ENCODE measurements around the gene MEGF11.
A peak's percentile ranks its signal among the peaks of the same experiment; 100 is the strongest.

Gene MEGF11

DNA sequence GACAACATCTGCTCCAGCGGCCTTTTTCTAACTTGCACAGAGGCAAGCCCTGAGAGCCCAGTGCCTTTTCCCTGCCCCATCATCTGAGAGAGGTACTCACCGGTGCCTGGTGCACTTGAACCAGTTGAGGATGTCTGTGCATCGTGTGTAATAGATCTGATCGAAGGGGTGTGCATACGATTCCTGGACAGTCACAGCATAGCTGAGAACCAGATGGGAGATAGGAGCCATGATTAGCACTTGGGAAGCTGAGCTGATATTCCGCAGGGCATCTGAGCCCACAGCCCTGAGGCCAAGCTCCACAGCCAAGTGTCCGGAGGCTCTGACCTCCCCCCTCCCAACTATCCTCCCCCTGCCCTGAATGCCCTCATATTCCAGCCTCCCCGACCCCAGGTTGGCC is 129.8 kb downstream of the MEGF11 start:
- no peak for FAIRE-seq
- no peak for DNase-seq (ENCODE audit: low spot score)

DNA sequence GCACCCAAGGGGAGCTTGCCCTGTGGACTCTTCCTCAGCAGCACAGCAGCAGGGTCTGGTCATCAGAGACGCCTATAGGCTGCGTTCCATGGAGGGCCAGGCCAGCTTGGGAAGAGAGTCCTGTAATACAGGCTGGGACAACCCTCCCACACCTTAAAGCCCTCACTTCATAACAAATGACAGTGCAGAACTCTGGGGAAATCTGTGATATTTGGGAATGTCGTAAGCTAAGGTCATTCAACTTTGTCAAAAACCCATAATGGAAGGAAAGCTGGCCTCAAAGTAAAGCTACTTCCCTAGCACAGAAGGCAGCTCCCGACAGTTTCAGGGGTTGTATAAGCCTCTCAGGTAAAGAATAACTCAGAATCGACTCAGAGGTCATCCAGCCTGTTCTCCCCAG is 133.1 kb downstream of the MEGF11 start:
- DNase-seq (ENCODE audit: low spot score) (no peak), FAIRE-seq (no peak)

DNA sequence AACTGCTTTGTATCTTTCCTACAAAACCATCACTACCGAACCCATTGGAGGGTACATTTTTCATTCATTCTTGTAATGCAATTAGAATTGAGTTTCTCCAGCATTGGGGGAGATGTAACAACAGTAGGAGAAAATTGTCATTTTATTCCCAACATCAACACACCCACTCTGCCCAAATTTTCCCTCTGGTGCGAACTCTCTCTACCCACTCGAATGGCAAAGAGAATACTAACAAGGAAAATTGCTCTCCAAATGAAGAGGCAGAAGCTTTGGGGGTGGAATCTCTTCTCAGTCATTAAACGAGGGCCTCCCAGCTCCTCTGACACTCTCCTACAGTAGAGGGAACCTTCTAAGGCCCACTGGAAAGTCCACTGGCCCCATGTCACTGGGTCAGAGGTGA is 135.7 kb downstream of the MEGF11 start:
- DNase-seq (ENCODE audit: low spot score): no peak
- FAIRE-seq: no peak

DNA sequence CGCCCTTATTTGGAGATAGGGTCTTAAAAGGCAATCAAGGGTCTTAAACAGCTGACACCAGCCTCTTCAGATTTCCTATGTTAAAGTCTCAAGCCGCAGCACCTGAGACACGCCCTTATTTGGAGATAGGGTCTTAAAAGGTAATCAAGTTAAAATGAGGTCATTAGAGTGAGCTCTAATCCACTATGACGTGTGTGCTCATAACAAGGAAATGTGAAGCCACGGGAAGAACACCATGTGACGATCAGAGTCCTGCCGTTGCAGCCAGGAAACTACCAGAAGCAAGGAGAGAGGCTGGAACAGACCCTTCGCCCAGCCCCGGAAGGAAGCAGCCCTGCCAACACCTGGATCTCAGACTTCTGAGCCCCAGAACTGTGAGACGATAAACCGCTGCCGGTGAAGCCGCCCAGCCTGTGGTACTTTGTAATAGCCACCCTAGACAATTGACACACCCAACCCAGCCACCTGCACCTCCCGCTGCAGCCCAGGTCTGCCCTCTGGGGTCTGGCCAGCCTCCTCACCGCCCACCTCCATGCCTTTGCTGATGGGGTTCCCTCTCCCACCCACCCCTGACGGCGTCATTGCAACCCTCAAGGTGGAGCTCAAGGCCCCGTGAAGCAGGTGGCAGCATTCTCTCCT is 137.9 kb downstream of the MEGF11 start:
- FAIRE-seq (no peak), DNase-seq (ENCODE audit: low spot score) (no peak)

DNA sequence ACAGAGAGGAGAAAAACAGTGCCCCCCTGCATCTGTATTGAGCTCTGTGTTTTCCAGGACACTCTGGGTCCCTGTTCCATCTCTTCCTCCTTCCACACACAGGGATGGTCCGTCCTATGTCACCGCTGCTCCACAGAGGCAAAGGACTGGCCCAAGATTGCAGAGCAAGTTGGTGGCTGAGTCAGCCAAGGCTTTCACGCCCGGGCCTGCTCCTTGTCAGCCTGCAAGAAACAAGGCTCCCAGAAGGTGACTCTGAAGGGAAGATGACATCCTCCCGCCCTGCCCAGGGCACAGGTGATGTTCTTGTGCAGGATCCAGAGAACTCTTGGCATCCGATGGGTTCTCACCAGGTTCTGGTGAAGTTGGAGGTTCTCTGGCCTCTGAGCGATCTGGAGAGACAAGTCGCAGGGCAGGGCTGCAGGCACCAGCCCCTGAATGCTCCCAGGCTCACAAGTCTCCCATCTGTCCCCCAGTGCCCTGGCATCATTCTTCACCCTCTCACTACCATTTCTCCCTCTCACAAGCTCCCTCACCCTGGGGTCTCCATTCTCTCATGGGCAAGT is 138.6 kb downstream of the MEGF11 start:
- DNase-seq (ENCODE audit: low spot score): no peak
- FAIRE-seq: no peak

DNA sequence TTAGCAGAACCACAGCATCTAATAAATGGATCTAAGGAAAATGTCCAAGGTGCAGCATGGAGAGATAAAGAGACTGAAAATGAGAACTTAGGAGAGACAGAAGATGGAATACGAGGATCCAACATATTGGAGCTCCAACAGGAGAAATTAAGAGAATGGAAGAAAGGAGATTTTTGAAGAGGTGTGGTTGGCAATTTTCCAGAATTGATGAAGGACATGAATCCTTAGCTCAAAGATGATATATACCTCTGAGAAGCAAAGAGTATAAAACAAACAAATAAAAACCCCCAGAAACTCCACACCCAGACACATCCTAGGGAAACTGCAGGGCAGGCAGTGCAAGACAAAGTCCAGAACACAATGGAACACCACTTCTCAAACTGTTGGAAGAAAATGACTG is 141.2 kb downstream of the MEGF11 start:
- DNase-seq (ENCODE audit: low spot score): no peak

DNA sequence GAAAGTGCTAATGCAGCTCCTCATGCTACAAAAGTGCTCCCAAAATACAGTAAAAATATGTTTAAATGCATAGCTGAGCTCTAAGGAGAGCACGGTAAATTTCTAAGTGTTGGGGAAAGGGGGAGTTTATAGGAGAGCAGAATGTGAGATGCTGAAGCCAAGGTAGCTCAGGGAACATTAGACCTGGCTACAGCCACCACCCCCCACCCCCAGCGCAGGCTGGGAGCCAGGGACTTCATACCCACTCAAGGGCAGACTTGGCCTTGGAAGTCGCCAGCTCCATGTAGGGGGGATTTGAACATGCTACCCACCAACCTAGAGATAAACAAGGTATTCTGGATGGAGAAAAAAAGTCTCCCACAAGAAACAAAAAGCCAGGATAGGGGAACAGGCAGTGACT is 142.2 kb downstream of the MEGF11 start:
- DNase-seq (ENCODE audit: low spot score): no peak
- no peak for FAIRE-seq

More for the DNA sequence above, 141.2 kb downstream of the MEGF11 start:
- no peak for FAIRE-seq

DNA sequence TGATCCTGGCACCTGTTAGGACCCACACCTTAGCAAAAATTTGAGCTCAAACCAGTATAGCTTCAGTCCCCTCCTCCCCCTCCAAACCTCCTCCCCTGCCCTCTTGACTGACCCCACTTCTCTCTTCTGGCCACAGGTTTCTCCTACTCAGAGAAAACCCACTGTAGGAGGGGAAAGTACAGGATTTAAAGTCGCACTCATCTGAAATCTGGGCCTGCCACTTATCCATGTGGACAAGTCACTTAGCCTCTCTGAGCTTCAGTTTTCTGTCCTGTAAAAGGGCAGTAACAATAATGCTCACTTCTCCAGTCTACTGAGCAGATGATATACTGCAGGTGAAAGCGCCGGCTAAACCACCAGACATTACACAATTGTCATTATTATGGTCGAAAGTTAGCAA is 142.7 kb downstream of the MEGF11 start:
- FAIRE-seq (no peak), DNase-seq (ENCODE audit: low spot score) (no peak)

DNA sequence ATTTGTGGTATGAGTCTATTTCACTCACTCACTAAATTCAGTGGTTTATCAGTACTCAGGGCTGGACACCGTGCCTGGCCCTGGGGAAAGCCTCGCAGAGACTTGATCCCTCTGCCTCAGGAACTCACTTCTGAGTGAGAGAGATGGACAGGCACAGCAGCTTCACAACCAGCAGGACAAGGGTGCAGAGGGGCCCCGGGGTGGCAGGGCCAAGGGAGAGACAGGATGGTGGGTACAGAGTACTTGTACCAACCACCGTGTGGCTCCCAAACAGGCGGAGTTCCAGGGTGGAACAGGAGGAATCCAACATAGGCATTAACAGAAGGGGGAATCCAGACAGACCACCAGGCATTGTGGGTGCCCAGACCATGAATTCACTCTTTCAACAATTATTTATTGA is 143.7 kb downstream of the MEGF11 start:
- FAIRE-seq: no peak
- DNase-seq (ENCODE audit: low spot score): no peak

DNA sequence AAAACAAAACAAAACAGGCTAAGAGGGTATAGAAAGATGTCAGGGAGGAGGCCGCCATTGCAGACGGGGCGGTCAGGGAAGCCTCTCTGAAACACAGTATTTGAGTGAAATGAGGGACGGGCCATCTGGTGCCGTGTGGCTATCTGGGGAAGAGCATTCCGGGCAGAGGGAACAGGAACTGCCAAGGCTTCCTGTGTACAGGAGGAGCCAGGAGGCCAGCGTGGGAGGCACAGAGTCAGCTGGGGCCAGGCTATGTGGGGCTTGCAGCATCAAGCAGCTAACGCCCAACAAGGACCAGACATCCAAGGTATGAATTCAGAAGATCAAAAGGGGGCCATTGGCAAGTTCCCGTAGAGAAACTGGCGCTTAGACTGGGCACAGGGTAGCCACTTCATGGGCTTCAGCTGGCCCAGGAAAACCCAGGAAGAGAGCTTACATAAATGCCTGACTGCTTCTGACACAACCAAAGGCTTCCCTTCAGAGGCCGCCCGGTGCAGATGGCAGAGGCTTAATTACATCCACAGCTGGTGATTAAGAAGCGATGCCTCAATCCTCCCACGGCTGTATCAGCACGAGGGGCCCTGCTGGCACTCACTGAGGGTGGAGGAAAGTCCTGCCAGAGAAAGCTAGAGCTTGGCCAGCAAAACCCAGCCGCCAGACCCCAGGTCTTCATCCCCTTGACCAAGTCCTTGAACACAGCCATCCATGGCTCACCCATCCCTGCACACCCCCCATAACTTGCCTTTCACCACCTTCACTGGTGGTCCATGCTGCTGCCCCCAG is 144.9 kb downstream of the MEGF11 start:
- no peak for FAIRE-seq
- DNase-seq (ENCODE audit: low spot score): no peak

DNA sequence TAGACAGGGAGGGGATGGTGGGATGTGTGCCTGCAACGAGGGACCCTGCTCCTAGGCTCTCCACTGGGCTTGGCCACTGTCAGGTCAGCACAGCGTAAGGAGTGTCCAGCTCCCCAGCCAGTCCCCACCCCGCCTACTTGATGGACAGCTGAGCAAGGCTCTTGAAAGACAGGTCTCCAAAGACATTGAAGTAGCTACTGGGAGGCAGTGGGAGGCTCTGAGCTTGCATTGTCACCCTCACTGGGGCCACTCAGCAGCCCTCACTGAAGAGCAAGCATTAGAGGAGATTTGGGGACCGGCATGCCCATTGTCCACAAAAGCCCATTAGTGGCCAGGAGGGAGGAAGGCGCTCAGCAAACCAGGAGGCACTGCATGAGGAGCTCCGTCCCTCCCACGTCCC is 146.5 kb downstream of the MEGF11 start:
- DNase-seq (ENCODE audit: low spot score) (no peak), FAIRE-seq (no peak)

DNA sequence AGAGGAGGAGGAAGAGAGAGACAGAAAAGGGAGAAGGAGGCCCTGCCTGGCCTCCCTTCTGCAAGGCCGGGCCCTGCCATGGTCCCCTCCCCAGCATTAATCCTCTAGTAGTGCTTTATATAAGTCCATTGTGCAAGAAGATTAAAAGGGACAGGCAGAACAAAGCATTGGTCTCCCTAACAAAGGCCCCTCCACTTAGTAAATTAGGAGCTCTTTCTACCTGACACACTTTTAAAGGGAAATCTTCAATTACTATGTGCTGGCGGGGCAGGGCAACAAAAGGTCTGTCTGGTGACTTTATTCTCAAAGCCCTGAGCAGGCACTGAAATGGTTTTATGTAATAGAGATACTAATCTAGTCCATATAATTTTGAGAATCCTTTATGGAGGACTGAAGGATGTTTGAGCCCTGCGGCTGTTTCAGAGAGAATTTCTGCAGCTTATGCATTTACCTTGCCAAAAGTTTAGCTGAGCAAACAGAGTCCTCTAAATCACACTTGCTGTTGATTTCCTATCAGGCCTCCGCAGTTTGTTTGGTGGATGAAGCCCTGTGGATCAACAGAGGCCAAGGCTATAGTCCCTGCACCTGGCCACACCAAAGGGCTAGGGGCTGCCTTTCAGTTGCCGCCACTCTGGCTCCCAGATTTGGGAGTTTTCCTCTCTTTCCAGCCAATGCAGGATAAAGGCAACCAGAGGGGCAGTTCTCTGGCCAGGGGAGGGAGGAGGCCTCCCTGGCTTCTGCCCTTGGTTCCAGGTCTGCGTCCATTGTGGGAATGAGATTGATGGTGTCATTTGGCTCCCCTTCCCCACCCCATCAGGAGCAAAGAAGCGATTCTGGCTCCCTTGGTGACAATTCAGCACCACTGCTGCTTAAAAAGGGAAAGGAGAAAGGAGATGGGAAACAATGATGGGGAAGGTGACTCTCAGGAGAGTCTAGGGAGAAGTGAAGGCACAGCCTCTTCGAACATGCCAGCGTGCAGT is 148.0 kb downstream of the MEGF11 start:
- no peak for FAIRE-seq
- DNase-seq (ENCODE audit: low spot score): no peak

DNA sequence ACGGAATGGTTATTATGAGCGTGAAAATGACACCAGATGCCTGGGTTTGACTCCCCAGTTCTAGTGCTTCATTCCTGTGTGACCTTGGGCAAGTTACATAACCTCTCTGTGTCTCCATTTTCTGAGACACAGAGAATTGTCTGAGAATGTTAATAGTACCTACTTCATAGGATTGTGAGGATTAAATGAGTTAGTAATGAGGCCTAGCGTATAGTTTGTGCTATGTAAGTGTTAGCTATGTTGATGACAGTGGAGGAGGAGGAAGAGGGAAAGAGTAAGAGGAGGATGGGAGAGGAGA is 150.3 kb downstream of the MEGF11 start:
- DNase-seq (ENCODE audit: low spot score) (no peak), FAIRE-seq (no peak)

DNA sequence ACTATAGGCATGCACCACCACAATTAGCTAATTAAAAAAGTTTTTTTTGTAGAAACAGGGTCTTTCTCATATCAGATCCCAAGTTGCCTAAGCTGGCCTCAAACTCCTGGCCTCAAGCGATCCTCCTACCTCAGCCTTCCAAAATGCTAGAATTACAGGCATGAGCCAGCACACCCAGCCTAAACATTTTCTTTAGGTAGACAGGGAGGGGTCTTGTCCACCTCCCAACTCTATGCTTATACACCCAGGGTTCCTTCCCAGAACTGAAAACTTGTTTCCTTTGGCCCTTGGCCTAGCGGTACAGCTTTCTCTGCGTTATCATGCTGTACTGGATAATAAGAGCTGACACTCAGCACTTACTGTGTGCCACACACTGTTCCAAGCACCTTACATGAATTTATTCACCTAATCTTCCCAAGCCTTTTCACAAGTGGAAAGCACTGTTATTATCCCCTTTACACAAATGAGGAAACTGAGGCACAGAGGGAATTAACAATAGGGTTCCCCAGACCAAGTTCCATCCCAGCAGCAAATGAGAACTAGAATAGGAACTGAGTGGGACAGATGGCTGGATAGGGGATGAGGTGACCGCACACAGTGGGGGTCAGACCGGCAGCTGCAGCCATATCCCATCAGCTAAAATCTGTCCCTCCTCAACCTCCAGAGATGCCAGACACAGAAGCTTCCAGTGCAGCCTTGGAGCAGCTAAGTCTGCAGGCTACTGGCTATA is 150.8 kb downstream of the MEGF11 start:
- DNase-seq (ENCODE audit: low spot score): no peak
- FAIRE-seq: peak; percentile 62

DNA sequence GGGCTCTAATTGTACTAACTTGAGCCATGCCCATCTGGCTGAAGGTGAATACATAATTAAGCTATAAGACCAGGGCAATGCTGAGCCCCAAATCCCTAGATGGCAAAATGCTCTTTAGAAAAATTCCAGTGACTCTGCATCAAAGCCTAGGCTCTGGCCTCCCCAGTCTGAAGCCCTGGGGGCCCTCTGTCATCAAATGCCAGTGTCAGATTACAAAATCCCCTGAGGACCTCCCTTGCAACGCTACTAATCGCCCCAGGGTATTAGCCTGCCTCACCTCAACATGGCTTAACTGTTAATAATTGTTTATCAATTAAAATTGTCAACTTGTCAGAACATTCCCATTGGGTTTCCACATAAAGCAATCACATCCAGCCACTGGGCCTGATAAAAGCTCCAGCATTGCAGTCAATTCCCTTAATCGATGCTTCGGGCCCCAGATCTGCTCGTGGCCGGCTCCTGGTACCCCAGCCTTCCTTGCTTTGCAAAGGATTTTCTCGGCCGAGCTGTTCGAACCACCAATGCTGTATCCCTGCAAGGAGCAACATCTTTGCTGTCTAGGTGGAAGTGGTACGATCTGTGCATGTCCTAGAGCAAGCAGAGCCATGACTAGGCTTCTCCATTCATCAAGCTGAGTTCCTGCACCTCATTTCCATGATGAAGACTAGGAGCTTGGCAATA is 151.7 kb downstream of the MEGF11 start:
- DNase-seq (ENCODE audit: low spot score) (no peak), FAIRE-seq (no peak)

DNA sequence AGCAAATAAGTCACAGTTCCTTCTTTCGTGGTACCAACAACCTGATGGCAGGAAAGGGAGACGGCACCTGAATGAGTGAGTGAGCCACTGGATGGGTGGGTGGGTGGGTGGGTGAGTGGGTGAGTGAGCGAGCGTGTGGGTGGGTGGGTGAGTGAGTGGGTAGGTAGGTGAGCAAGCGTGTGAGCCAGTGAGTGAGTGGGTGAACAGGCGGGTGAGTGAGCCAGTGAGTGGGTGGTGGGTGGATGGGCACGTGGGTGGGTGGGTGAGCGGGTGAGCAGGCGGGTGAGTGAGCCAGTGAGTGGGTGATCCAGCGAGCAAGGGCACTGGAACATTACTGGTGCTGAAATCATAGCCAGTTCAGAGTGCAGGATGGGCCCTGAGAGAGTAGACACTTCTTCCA is 152.8 kb downstream of the MEGF11 start:
- DNase-seq (ENCODE audit: low spot score): no peak
- FAIRE-seq: peak; percentile 50

DNA sequence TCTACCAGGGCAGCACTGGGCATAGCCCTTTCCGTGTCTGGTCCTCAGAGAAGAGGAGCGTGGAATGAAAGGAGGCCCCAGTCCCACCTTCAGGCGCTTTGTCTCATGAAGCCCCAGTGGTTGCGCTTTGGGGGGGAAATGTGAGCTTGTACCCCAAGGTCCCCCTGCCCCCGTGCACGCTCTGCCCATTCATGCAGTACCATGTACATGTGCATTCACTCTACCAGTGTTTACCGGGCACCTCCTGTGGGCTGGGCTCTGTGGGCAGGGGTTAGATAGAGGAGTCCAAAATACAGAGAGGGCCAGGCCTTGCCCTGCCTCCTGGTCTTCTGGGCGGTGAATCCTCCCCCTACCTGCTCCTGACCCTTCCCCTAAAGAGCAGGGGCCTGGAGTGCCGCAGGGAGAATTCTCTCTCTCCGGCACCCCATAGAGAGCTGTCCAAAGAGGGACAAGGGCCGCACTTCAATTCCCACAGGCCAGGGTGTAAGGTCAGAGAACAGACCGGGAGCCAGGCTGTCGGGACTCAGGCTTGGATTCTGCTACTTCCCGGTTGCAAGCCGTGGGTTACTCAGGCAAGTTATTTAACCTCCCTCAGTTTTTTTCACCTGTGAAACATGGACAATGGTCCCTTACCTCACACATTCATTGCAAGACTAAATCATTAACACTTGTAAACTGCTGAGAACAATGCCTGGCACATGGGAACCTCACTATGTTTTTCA is 153.4 kb downstream of the MEGF11 start:
- DNase-seq (ENCODE audit: low spot score): no peak

DNA sequence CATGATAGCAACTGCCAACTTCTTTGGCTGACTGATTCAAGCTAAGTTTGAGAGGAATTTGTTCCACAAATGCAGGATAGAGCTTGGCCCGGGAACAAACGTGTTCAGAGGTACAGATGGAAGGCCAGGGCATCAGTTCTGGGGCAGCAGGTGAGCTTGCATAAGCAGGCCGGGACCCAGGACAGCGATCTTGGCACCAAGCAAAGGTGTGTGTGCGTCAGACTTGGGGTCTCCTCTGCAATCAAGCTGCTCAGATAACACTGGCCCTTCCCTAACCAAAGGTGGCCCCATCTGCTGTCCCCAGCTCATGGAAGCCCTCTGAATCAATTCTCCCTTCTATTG is 155.6 kb downstream of the MEGF11 start:
- FAIRE-seq: no peak
- peak; percentile 30 for DNase-seq (ENCODE audit: low spot score)

More for the DNA sequence above, 153.4 kb downstream of the MEGF11 start:
- FAIRE-seq: no peak

DNA sequence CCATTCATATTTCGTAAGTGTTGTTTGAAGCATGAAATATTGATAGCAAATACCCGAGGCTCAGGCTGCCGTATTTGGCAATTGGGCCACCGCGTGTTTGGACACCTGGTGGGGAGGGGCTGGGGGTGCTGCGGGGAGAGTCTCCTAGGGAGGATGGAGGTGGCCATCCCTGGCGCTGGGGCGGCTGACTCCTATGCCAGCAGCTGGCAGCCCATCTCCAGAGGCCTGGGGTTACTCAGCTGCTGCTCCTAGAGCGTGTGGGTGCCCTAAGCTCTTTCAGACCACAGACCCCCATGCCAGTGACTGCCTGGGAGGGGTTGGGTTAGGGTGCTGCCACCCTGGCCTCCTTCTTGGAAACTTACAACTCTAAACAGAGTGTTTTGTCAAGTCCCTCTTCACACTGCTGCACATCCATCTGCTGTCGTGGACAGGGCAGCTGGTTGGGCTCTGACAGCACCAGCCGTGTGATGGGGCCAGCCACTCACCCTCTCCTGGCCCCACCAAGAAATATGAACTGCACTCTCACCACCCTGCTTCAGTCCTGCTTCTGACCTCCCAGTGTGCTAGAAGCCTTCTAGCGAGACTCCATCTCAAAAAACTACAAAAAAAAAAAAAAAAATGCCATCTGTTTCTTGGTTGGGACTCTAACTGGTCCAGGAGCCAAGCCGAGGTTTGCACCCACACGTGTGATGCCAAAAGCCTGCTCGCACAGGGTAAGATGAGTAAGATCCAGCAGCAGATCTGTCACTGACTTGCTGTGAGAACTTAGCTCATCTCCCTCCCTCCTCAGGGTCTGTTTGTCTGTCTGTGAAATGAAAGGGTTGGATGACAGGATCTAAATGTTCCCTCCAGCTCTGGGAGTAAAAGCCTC is 156.2 kb downstream of the MEGF11 start:
- no peak for DNase-seq (ENCODE audit: low spot score)
- peak; percentile 79 for FAIRE-seq

Measured in urothelium cell line (cell line).